GM21723 (cell line): ENCODE measurements around the gene ACTRT3.
"Not testable (repeated sequence)": the region's sequence is repeated elsewhere in the genome, so short reads cannot be mapped to it uniquely, and the experiment has no call there.

Source experiments
- ATAC-seq: cut with Tn5 transposase; IDR thresholded peaks from one replicate; pipeline ENCODE4 v1.9.1; 2021; ENCODE audit warnings: mild to moderate bottlenecking, moderate library complexity; ENCODE audit not compliant: unreplicated experiment

The ACTRT3 gene

GRCh38 chr3:169772897-169773816 is 3.8 kb upstream of the ACTRT3 start, which contains the start of gene MYNN:
MYNN (plus strand) TSS chr3:169773396; CDS start chr3:169774296, 900 bp downstream.
- peak; percentile 84 for ATAC-seq

GRCh38 chr3:169772305-169772896 is 3.0 kb upstream of the ACTRT3 start:
- ATAC-seq = peak; percentile 29

GRCh38 chr3:169771497-169772304 is 2.3 kb upstream of the ACTRT3 start:
- peak; percentile 26 for ATAC-seq

- ATAC-seq = peak; percentile 61
Observed at GRCh38 chr3:169764882-169765612, 4.3 kb downstream of the ACTRT3 start, which contains the start of gene TERC. TERC (minus strand) TSS chr3:169765060.

- ATAC-seq = peak; percentile 47
Observed at GRCh38 chr3:169764312-169764881, 5.0 kb downstream of the ACTRT3 start.

- ATAC-seq = no peak
Observed at GRCh38 chr3:169760479-169760878, 8.9 kb downstream of the ACTRT3 start.

GRCh38 chr3:169759256-169759655 is 10.1 kb downstream of the ACTRT3 start:
- ATAC-seq = peak; percentile 47

GRCh38 chr3:169758359-169758994 is 10.9 kb downstream of the ACTRT3 start:
- no peak for ATAC-seq

GRCh38 chr3:169755488-169755887 is 13.9 kb downstream of the ACTRT3 start:
- no peak for ATAC-seq

GRCh38 chr3:169754711-169755110 is 14.7 kb downstream of the ACTRT3 start:
- no peak for ATAC-seq

- ATAC-seq = no peak
Observed at GRCh38 chr3:169751875-169752274, 17.5 kb downstream of the ACTRT3 start.

- ATAC-seq = no peak
Observed at GRCh38 chr3:169750665-169751064, 18.7 kb downstream of the ACTRT3 start.

- no peak for ATAC-seq
Observed at GRCh38 chr3:169748670-169749069, 20.7 kb downstream of the ACTRT3 start.

- ATAC-seq = no peak
Observed at GRCh38 chr3:169746924-169747323, 22.4 kb downstream of the ACTRT3 start.

GRCh38 chr3:169744366-169745054 is 24.9 kb downstream of the ACTRT3 start:
- ATAC-seq = no peak

- no peak for ATAC-seq
Observed at GRCh38 chr3:169739067-169739466, 30.3 kb downstream of the ACTRT3 start.

- not testable (repeated sequence) for ATAC-seq
Observed at GRCh38 chr3:169731857-169732256, 37.5 kb downstream of the ACTRT3 start.

GRCh38 chr3:169722724-169723123 is 46.6 kb downstream of the ACTRT3 start:
- no peak for ATAC-seq

GRCh38 chr3:169718415-169718814 is 50.9 kb downstream of the ACTRT3 start:
- ATAC-seq = not testable (repeated sequence)
